ENCODE measurements around the gene GALK1.
A peak's percentile ranks its signal among the peaks of the same experiment; 100 is the strongest.

Gene GALK1

DNA sequence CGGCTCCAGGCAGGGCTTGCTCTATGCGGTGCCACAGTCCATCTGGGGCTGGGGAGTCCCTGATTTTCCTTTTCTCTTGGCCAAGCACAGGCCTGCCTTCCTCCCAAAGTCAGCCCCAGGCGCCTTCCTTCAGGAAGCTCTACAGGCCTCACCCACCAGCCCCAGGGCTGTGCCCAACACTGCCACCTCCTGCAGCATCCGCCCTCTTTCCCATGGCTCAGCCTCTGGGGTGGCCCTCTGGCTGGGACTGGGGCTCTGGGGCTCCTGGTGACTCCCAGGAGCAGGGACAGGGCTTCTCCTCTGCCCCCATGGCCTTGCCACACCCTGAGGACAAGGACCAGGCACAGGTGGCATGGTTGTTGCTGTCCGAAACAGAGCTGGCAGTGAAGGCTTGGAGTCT lies 42.9 kb downstream of the GALK1 start:
- peaks cover 16% of the 10 kb centered on the region for H3K27me3 ChIP-seq (ENCODE audit: control insufficient read depth, insufficient read depth, low read length)
- peak overlapping the region; percentile 42 for H3K27ac ChIP-seq (ENCODE audit: low read depth, low read length)
- peak overlapping the region; percentile 63 for H3K4me3 ChIP-seq (ENCODE audit: low read length)
- peaks cover 5% of the 10 kb centered on the region for H3K36me3 ChIP-seq (ENCODE audit: control insufficient read depth, insufficient read depth, low read length)
- peak overlapping the region; percentile 69 for H3K9ac ChIP-seq (ENCODE audit: low read length)
- no peaks in the 10 kb centered on the region for H3K4me1 ChIP-seq (ENCODE audit: control insufficient read depth, insufficient read depth, low read length)

GRCh38 chr17:75721463-75722011 lies 43.5 kb downstream of the GALK1 start:
- Histone ChIP-seq H3K27ac (ENCODE audit: low read depth, low read length) (peak overlapping the region; percentile 28), H3K4me1 (ENCODE audit: control insufficient read depth, insufficient read depth, low read length) (no peaks in the 10 kb centered on the region), H3K27me3 (ENCODE audit: control insufficient read depth, insufficient read depth, low read length) (peaks cover 16% of the 10 kb centered on the region), H3K36me3 (ENCODE audit: control insufficient read depth, insufficient read depth, low read length) (peaks cover 5% of the 10 kb centered on the region), H3K9ac (ENCODE audit: low read length) (peak overlapping the region; percentile 42), H3K4me3 (ENCODE audit: low read length) (peak overlapping the region; percentile 63)

- Histone ChIP-seq H3K36me3 (ENCODE audit: control insufficient read depth, insufficient read depth, low read length) (peaks cover 4% of the 10 kb centered on the region), H3K4me1 (ENCODE audit: control insufficient read depth, insufficient read depth, low read length) (no peaks in the 10 kb centered on the region), H3K27ac (ENCODE audit: low read depth, low read length) (peak within 1 kb of the TSS; percentile 66), H3K4me3 (ENCODE audit: low read length) (peak within 1 kb of the TSS; percentile 63), H3K27me3 (ENCODE audit: control insufficient read depth, insufficient read depth, low read length) (peaks cover 16% of the 10 kb centered on the region), H3K9ac (ENCODE audit: low read length) (peak within 1 kb of the TSS; percentile 69)
These were observed 44.1 kb downstream of the GALK1 start, which contains the start of gene ITGB4 for GRCh38 chr17:75720656-75721462. Gene ITGB4 (plus strand): TSS chr17:75721459. CDS start chr17:75724704, 3,245 bp downstream.

GRCh38 chr17:75719732-75720131 lies 45.3 kb downstream of the GALK1 start:
- Histone ChIP-seq H3K4me3 (ENCODE audit: low read length) (no peak overlapping the region), H3K36me3 (ENCODE audit: control insufficient read depth, insufficient read depth, low read length) (peaks cover 2% of the 10 kb centered on the region), H3K9ac (ENCODE audit: low read length) (no peak overlapping the region), H3K4me1 (ENCODE audit: control insufficient read depth, insufficient read depth, low read length) (no peaks in the 10 kb centered on the region), H3K27me3 (ENCODE audit: control insufficient read depth, insufficient read depth, low read length) (peaks cover 16% of the 10 kb centered on the region), H3K27ac (ENCODE audit: low read depth, low read length) (no peak overlapping the region)

GRCh38 chr17:75712446-75712845 lies 52.5 kb downstream of the GALK1 start:
- Histone ChIP-seq H3K36me3 (ENCODE audit: control insufficient read depth, insufficient read depth, low read length) (peaks cover 2% of the 10 kb centered on the region), H3K27ac (ENCODE audit: low read depth, low read length) (no peak overlapping the region), H3K9ac (ENCODE audit: low read length) (no peak overlapping the region), H3K27me3 (ENCODE audit: control insufficient read depth, insufficient read depth, low read length) (no peaks in the 10 kb centered on the region), H3K4me3 (ENCODE audit: low read length) (no peak overlapping the region), H3K4me1 (ENCODE audit: control insufficient read depth, insufficient read depth, low read length) (no peaks in the 10 kb centered on the region)
